HCT116 (cell line): Measurements from ENCODE around the gene TRIM26.

ENCODE experiments used
- ATF3 ChIP-seq: IDR thresholded peaks from 2 replicates; pipeline ENCODE4 v1.6.1; 2012
- EGR1 ChIP-seq: IDR thresholded peaks from 2 replicates; pipeline ENCODE4 v1.6.1; 2012; ENCODE audit warnings: low read depth
- POLR2A ChIP-seq: IDR thresholded peaks from 2 replicates; pipeline ENCODE4 v1.7.0; 2011; ENCODE audit warnings: borderline replicate concordance; ENCODE audit not compliant: insufficient read depth, insufficient read length; ENCODE audit errors: extremely low read depth
- REST ChIP-seq: IDR thresholded peaks from 2 replicates; pipeline ENCODE4 v1.6.1; 2012; ENCODE audit warnings: low read depth
- TCF7L2 ChIP-seq: IDR thresholded peaks from 2 replicates; pipeline ENCODE4 v1.7.0; 2011; ENCODE audit warnings: borderline replicate concordance, inconsistent platforms; ENCODE audit not compliant: insufficient read depth, insufficient read length; ENCODE audit errors: extremely low read depth
- YY1 ChIP-seq: IDR thresholded peaks from 2 replicates; pipeline ENCODE4 v1.6.1; 2011; ENCODE audit warnings: low read length, low read depth, moderate library complexity, mild to moderate bottlenecking; ENCODE audit not compliant: insufficient replicate concordance; ENCODE audit errors: extremely low read depth
- ZBTB33 ChIP-seq: IDR thresholded peaks from 2 replicates; pipeline ENCODE4 v1.6.1; 2011; ENCODE audit warnings: mild to moderate bottlenecking, low read length, moderate library complexity; ENCODE audit not compliant: insufficient replicate concordance; ENCODE audit errors: extremely low read depth
- ZNF274 ChIP-seq: fragments of 200-500 bp; sonication (Bioruptor generic); IDR thresholded peaks from 2 replicates; pipeline ENCODE4 v1.6.1; 2014; ENCODE audit warnings: mild to moderate bottlenecking, low read depth, low read length, inconsistent platforms
- TF ChIP-seq, protein P1 (sequence below), 3 experiments: fragments of 200-600 bp in 1 of 3; sonication (generic) in 1 of 3; IDR thresholded peaks in 2 of 3; conservative IDR thresholded peaks in 1 of 3; 2 replicates each; pipeline ENCODE4 v1.5.1; 2012 to 2017; ENCODE audit warnings: low read depth in 2 of 3, low read length in 2 of 3, antibody characterized with exemption in 1 of 3, borderline replicate concordance in 1 of 3, control low read depth in 1 of 3, mild to moderate bottlenecking in 1 of 3, mixed read lengths in 1 of 3, mixed run types in 1 of 3, moderate library complexity in 1 of 3; ENCODE audit not compliant: insufficient read depth in 1 of 3

- TF ChIP-seq REST (no peak), EGR1 (no peak), ATF3 (no peak), POLR2A (no peak), ZNF274 (no peak), YY1 (no peak), ZBTB33 (no peak), TCF7L2 (no peak)
- TF ChIP-seq, protein P1, sequence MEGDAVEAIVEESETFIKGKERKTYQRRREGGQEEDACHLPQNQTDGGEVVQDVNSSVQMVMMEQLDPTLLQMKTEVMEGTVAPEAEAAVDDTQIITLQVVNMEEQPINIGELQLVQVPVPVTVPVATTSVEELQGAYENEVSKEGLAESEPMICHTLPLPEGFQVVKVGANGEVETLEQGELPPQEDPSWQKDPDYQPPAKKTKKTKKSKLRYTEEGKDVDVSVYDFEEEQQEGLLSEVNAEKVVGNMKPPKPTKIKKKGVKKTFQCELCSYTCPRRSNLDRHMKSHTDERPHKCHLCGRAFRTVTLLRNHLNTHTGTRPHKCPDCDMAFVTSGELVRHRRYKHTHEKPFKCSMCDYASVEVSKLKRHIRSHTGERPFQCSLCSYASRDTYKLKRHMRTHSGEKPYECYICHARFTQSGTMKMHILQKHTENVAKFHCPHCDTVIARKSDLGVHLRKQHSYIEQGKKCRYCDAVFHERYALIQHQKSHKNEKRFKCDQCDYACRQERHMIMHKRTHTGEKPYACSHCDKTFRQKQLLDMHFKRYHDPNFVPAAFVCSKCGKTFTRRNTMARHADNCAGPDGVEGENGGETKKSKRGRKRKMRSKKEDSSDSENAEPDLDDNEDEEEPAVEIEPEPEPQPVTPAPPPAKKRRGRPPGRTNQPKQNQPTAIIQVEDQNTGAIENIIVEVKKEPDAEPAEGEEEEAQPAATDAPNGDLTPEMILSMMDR (IDR thresholded peaks at IDR 0.05 in 2 of 3, conservative IDR thresholded peaks at IDR 0.05 in 1 of 3; ENCODE audit: borderline replicate concordance in 1 of 3, insufficient read depth in 1 of 3, low read depth in 2 of 3, low read length in 2 of 3): no peak
These were observed 17.3 kb downstream of the TRIM26 start for GRCh38 chr6:30195951-30196350.
